ENCODE measurements around the gene HOOK2. TPM values are rescaled to one million over a fixed set of nuclear protein-coding genes. Genes with fewer than 3 reads are reported as not detected.
"Not testable (repeated sequence)": the region's sequence is repeated elsewhere in the genome, so short reads cannot be mapped to it uniquely, and the experiment has no call there.

Gene HOOK2
- total RNA-seq, 4 donors from 2014 or later: 27.3 to 109 (median 50.2) TPM

DNA sequence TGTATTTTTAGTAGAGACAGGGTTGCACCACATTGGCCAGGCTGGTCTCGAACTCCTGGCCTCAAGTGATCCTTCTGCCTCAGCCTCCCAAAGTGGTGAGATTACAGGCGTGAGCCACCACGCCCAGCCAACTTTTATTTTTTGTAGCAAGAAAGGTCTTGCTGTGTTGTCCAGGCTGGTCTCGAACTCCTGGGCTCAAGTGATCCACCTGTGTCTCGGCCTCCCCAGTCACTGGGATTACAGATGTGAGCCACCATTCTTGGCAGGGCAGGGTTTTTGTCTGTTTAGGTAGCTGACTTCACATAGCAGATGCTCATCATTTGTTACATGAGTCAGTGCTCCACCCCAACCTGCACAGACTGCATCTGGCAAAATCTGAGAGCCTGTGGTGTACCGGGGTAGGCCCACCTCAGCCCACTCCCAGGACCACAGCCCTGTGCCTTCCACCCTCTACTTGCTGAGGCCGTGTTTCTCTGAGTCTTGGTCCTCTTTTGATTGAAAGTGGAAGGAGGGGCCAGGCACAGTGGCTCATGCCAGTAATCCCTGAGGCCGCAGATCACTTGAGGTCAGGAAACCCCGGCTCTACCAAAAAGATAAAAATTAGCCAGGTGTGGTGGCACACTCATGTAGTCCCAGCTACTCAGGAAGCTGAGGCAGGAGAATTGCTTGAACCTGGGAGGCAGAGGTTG is 47.5 kb downstream of the HOOK2 start:
- WGBS, 2 donors: 97% methylated on average over 9 of the region's 9 CpGs
- no peaks in the 10 kb centered on the region for H3K9me3 ChIP-seq
- DNase-seq (ENCODE audit: low spot score in 2 of 2): no peak
- H3K4me1 ChIP-seq: peaks cover 0 to 46% (median 23%) of the 10 kb centered on the region in 4 donors
- no peak overlapping the region for H3K4me3 ChIP-seq
- TF ChIP-seq EP300 (IDR thresholded peaks at IDR 0.05) (no peak), POLR2A (IDR thresholded peaks at IDR 0.05) (no peak), CTCF (IDR thresholded peaks at IDR 0.05) (no peak)
- H3K36me3 ChIP-seq: peaks cover 0 to 51% (median 0%) of the 10 kb centered on the region in 3 donors
- no peaks in the 10 kb centered on the region for H3K27me3 ChIP-seq
- H3K27ac ChIP-seq: no peak overlapping the region

DNA sequence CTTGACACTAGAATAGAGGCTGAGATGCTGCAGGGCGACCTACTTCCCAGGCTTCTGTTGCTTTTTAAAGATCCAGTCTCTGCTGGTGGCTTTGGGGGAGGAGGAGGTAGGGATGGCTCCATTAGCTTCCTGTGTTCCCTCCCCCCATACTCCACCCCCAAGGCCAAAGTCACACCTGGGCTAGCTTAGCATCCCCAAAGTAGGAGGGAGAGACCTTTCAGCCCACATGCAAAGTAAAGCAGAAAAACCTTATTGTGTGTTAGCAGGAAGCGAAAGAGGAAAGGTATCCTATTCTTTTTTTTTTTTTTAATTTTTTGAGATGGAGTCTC is 48.4 kb downstream of the HOOK2 start:
- Histone ChIP-seq H3K9me3 (no peaks in the 10 kb centered on the region), H3K36me3 (peaks cover 0 to 51% (median 0%) of the 10 kb centered on the region in 3 donors), H3K27me3 (no peaks in the 10 kb centered on the region), H3K4me1 (peaks cover 0 to 39% (median 16%) of the 10 kb centered on the region in 4 donors), H3K27ac (no peak overlapping the region), H3K4me3 (no peak overlapping the region)
- no peak for DNase-seq (ENCODE audit: low spot score in 2 of 2)
- 85 to 98% methylated on average over 2 of the region's 2 CpGs for WGBS, 2 donors
- TF ChIP-seq EP300 (IDR thresholded peaks at IDR 0.05) (no peak), CTCF (IDR thresholded peaks at IDR 0.05) (no peak), POLR2A (IDR thresholded peaks at IDR 0.05) (no peak)

GRCh38 chr19:12725612-12726011 is 49.7 kb downstream of the HOOK2 start:
- peaks cover 0 to 36% (median 23%) of the 10 kb centered on the region in 4 donors for H3K4me1 ChIP-seq
- not testable (repeated sequence) for H3K27ac ChIP-seq; H3K9me3 ChIP-seq; DNase-seq (ENCODE audit: low spot score in 2 of 2); H3K4me3 ChIP-seq; H3K27me3 ChIP-seq
- H3K36me3 ChIP-seq: peaks cover 0 to 39% (median 0%) of the 10 kb centered on the region in 3 donors
- 91 to 96% methylated on average over 10 of the region's 10 CpGs for WGBS, 2 donors

GRCh38 chr19:12723641-12724426 is 51.5 kb downstream of the HOOK2 start, which contains the start of gene TNPO2:
TSS of gene TNPO2 (minus strand) at chr19:12723932. CDS start at chr19:12720977, 2,955 bp downstream.
- peak within 1 kb of the TSS; percentile 89 to 97 (median 94) for H3K27ac ChIP-seq
- H3K36me3 ChIP-seq: peaks cover 0 to 27% (median 0%) of the 10 kb centered on the region in 3 donors
- 3% methylated on average over 28 of the region's 28 CpGs for whole genome bisulfite sequencing, 2 donors
- H3K27me3 ChIP-seq: no peaks in the 10 kb centered on the region
- no peaks in the 10 kb centered on the region for H3K9me3 ChIP-seq
- peak in 1 of 2 donors; percentile 40 for DNase-seq (ENCODE audit: low spot score in 2 of 2)
- peaks cover 0 to 50% (median 31%) of the 10 kb centered on the region in 4 donors for H3K4me1 ChIP-seq
- peak within 1 kb of the TSS; percentile 68 to 93 (median 79) for H3K4me3 ChIP-seq
- TF ChIP-seq EP300 (IDR thresholded peaks at IDR 0.05): peak in 1 of 2 donors; percentile 15
- no peak for TF ChIP-seq POLR2A (IDR thresholded peaks at IDR 0.05)

GRCh38 chr19:12723381-12723640 is 52.0 kb downstream of the HOOK2 start:
- H3K27ac ChIP-seq: peak overlapping the region; percentile 89 to 97 (median 94)
- H3K36me3 ChIP-seq: peaks cover 0 to 27% (median 0%) of the 10 kb centered on the region in 3 donors
- H3K27me3 ChIP-seq: no peaks in the 10 kb centered on the region
- WGBS, 2 donors: 1 to 2% methylated on average over 7 of the region's 7 CpGs
- TF ChIP-seq EP300 (IDR thresholded peaks at IDR 0.05): no peak
- TF ChIP-seq CTCF (IDR thresholded peaks at IDR 0.05): no peak
- no peak for TF ChIP-seq POLR2A (IDR thresholded peaks at IDR 0.05)
- H3K4me1 ChIP-seq: peaks cover 0 to 54% (median 31%) of the 10 kb centered on the region in 4 donors
- H3K4me3 ChIP-seq: peak overlapping the region; percentile 68 to 93 (median 79)
- H3K9me3 ChIP-seq: no peaks in the 10 kb centered on the region
- DNase-seq (ENCODE audit: low spot score in 2 of 2): no peak

Data from tibial nerve (tissue), 4 donors.